Measurements from ENCODE around the gene PROB1.

The PROB1 gene

DNA sequence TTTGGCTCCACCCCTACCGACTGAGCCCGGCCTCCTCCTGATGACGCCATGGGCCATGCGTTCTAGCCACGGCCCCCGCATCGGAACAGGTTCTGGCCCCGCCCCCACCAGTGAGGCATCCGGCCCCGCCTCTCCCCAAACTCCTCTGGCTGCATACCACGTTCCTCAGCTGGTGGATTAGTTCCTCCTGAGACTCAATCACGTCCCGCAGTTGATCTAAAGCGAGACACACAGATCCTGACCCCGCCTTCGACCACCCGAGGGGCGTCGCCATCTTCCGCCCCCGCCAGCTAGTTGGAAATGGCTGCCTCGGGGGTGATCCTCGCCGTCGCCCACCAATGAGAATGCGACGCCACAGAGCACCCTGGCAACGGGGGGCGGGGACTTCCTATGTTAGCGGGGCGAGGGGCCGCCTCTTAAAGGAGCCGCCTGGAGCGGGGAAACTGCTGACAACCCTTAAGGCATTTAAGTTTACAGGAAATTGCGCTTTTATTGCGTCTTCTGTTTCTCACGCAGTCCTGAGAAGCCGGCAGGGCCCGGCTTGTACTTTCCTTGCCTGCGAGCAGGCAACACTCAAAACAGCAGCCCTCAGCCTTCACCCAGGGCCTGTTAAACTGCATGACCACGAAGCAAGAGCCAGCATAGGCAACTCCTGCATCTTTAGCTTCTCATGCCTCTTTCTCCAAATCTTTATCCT, 9.0 kb upstream of the PROB1 start, which contains the start of gene SPATA24:
Gene SPATA24 (minus strand): TSS at position 303 of the 697 bp plus-strand sequence. CDS start 29 bp downstream, at position 274.
- H2AFZ ChIP-seq (ENCODE audit: insufficient read depth, low read length, poor library complexity): peak within 1 kb of the TSS; percentile 42
- H3K9me3 ChIP-seq (ENCODE audit: insufficient read depth, low read depth, low read length): no peaks in the 10 kb centered on the region
- H3K27ac ChIP-seq (ENCODE audit: low read depth, low read length): peak within 1 kb of the TSS; percentile 87
- H3K79me1 ChIP-seq (ENCODE audit: low read length): peaks cover 9% of the 10 kb centered on the region
- no peaks in the 10 kb centered on the region for H3K36me3 ChIP-seq (ENCODE audit: control insufficient read depth in 1 of 2, insufficient read depth in 2 of 2, low read length in 2 of 2)
- peak within 1 kb of the TSS; percentile 54 for H2BK5ac ChIP-seq (ENCODE audit: low read depth, low read length, poor library complexity)
- H3K4ac ChIP-seq (ENCODE audit: low read depth, low read length): no peak within 1 kb of the TSS
- peak within 1 kb of the TSS; percentile 18 for H2BK120ac ChIP-seq (ENCODE audit: insufficient read depth, low read length, poor library complexity)
- H4K8ac ChIP-seq (ENCODE audit: low read depth, low read length): peak within 1 kb of the TSS; percentile 82
- peak within 1 kb of the TSS; percentile 36 for H4K12ac ChIP-seq (ENCODE audit: low read depth, low read length)
- H3K4me1 ChIP-seq (ENCODE audit: control insufficient read depth in 1 of 2, insufficient read depth in 2 of 2, low read length in 2 of 2): peaks cover 3 to 7% of the 10 kb centered on the region in 2 experiments
- H3K27me3 ChIP-seq (ENCODE audit: insufficient read depth, low read length): no peaks in the 10 kb centered on the region
- DNase-seq: peak; percentile 98
- H4K91ac ChIP-seq (ENCODE audit: low read depth, low read length): peak within 1 kb of the TSS; percentile 75
- H3K14ac ChIP-seq (ENCODE audit: low read length): peak within 1 kb of the TSS; percentile 12
- H2AK5ac ChIP-seq (ENCODE audit: low read length): no peak within 1 kb of the TSS
- H3K9ac ChIP-seq (ENCODE audit: low read length): peak within 1 kb of the TSS; percentile 18
- no peak within 1 kb of the TSS for H3K23ac ChIP-seq (ENCODE audit: low read length)
- H3K79me2 ChIP-seq (ENCODE audit: control insufficient read depth, insufficient read depth, low read length, poor library complexity): no peaks in the 10 kb centered on the region
- peak within 1 kb of the TSS; percentile 83 for H3K4me3 ChIP-seq (ENCODE audit: low read depth, low read length)
- peak within 1 kb of the TSS; percentile 19 for H2BK12ac ChIP-seq (ENCODE audit: low read length)
- H3K18ac ChIP-seq (ENCODE audit: low read length): peak within 1 kb of the TSS; percentile 13
- peak within 1 kb of the TSS; percentile 70 for H3K4me2 ChIP-seq (ENCODE audit: low read length)
- no CpG with 5 or more reads among the region's 41 CpGs for WGBS (ENCODE audit: extremely low coverage, insufficient coverage, insufficient read length)

DNA sequence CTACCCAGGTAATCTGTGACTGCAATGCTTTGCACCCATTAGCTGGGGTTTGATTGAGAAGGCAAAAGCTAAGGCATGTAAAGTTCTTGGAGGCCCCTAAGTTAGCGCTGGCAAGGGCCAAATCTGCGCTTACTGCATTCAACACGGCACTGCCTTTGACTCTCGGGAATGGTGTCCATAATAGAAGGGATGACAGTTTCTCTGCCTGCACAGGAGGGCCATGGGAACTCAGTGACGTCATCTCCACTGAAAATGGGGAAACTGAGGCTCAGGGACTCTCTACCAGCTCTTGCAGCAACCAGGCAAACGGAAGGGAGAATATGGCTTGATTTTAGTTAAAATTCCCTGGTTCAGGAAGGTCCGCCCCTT, 8.5 kb upstream of the PROB1 start:
- Histone ChIP-seq H3K36me3 (ENCODE audit: control insufficient read depth in 1 of 2, insufficient read depth in 2 of 2, low read length in 2 of 2) (no peaks in the 10 kb centered on the region), H3K4me1 (ENCODE audit: control insufficient read depth in 1 of 2, insufficient read depth in 2 of 2, low read length in 2 of 2) (peaks cover 3 to 7% of the 10 kb centered on the region in 2 experiments), H3K4me2 (ENCODE audit: low read length) (peak overlapping the region; percentile 70), H2BK12ac (ENCODE audit: low read length) (no peak overlapping the region), H2AFZ (ENCODE audit: insufficient read depth, low read length, poor library complexity) (peak overlapping the region; percentile 42), H2BK5ac (ENCODE audit: low read depth, low read length, poor library complexity) (no peak overlapping the region), H3K9ac (ENCODE audit: low read length) (peak overlapping the region; percentile 6), H3K27ac (ENCODE audit: low read depth, low read length) (peak overlapping the region; percentile 7), H3K14ac (ENCODE audit: low read length) (no peak overlapping the region), H4K8ac (ENCODE audit: low read depth, low read length) (peak overlapping the region; percentile 82), H3K27me3 (ENCODE audit: insufficient read depth, low read length) (no peaks in the 10 kb centered on the region), H3K79me1 (ENCODE audit: low read length) (peaks cover 9% of the 10 kb centered on the region), H4K12ac (ENCODE audit: low read depth, low read length) (no peak overlapping the region), H4K91ac (ENCODE audit: low read depth, low read length) (no peak overlapping the region), H3K18ac (ENCODE audit: low read length) (no peak overlapping the region), H3K9me3 (ENCODE audit: insufficient read depth, low read depth, low read length) (no peaks in the 10 kb centered on the region), H3K79me2 (ENCODE audit: control insufficient read depth, insufficient read depth, low read length, poor library complexity) (no peaks in the 10 kb centered on the region), H2AK5ac (ENCODE audit: low read length) (no peak overlapping the region), H3K4me3 (ENCODE audit: low read depth, low read length) (peak overlapping the region; percentile 83), H3K23ac (ENCODE audit: low read length) (no peak overlapping the region), H3K4ac (ENCODE audit: low read depth, low read length) (no peak overlapping the region), H2BK120ac (ENCODE audit: insufficient read depth, low read length, poor library complexity) (no peak overlapping the region)
- no peak for DNase-seq
- no CpG with 5 or more reads among the region's 7 CpGs for WGBS (ENCODE audit: extremely low coverage, insufficient coverage, insufficient read length)

DNA sequence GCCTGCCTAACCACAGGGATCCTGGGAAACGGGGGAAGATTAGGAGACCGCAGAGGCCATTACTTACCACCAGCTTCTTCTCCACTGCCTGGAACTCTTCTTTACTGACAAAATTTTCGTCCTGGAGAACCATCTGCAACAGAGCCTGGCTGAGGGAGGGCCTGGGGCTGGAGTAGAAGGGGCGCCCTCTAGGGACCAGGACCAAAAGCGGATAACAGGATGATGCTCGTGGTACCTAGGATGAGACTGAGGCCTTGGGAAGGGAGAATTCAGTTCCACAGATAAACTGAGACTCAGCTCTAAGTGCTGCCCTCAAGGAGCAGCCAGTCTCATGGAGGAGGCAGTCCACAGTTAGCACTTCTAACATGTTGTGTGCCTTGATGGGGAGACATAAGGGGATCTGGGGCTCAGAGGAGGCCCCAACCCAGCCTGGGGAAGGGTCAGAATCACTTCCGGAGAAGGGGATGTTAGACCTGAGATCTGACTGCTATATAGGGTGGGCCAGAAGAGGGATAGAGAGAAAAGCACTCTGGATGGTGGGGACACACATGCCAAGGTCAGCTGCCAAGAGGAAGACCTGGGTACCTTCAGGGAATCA, 7.8 kb upstream of the PROB1 start:
- no CpG with 5 or more reads among the region's 7 CpGs for WGBS (ENCODE audit: extremely low coverage, insufficient coverage, insufficient read length)
- DNase-seq: peak; percentile 15 to 53
- H2BK12ac ChIP-seq (ENCODE audit: low read length): no peak overlapping the region
- no peak overlapping the region for H3K4ac ChIP-seq (ENCODE audit: low read depth, low read length)
- peaks cover 9% of the 10 kb centered on the region for H3K79me1 ChIP-seq (ENCODE audit: low read length)
- no peaks in the 10 kb centered on the region for H3K79me2 ChIP-seq (ENCODE audit: control insufficient read depth, insufficient read depth, low read length, poor library complexity)
- no peak overlapping the region for H4K91ac ChIP-seq (ENCODE audit: low read depth, low read length)
- no peaks in the 10 kb centered on the region for H3K27me3 ChIP-seq (ENCODE audit: insufficient read depth, low read length)
- H3K18ac ChIP-seq (ENCODE audit: low read length): no peak overlapping the region
- H2AK5ac ChIP-seq (ENCODE audit: low read length): no peak overlapping the region
- H4K12ac ChIP-seq (ENCODE audit: low read depth, low read length): no peak overlapping the region
- H2BK5ac ChIP-seq (ENCODE audit: low read depth, low read length, poor library complexity): no peak overlapping the region
- H3K9ac ChIP-seq (ENCODE audit: low read length): no peak overlapping the region
- no peak overlapping the region for H2AFZ ChIP-seq (ENCODE audit: insufficient read depth, low read length, poor library complexity)
- no peaks in the 10 kb centered on the region for H3K9me3 ChIP-seq (ENCODE audit: insufficient read depth, low read depth, low read length)
- no peak overlapping the region for H3K4me3 ChIP-seq (ENCODE audit: low read depth, low read length)
- no peak overlapping the region for H2BK120ac ChIP-seq (ENCODE audit: insufficient read depth, low read length, poor library complexity)
- no peak overlapping the region for H3K4me2 ChIP-seq (ENCODE audit: low read length)
- H3K27ac ChIP-seq (ENCODE audit: low read depth, low read length): no peak overlapping the region
- no peak overlapping the region for H4K8ac ChIP-seq (ENCODE audit: low read depth, low read length)
- no peaks in the 10 kb centered on the region for H3K36me3 ChIP-seq (ENCODE audit: control insufficient read depth in 1 of 2, insufficient read depth in 2 of 2, low read length in 2 of 2)
- no peak overlapping the region for H3K14ac ChIP-seq (ENCODE audit: low read length)
- H3K23ac ChIP-seq (ENCODE audit: low read length): no peak overlapping the region
- H3K4me1 ChIP-seq (ENCODE audit: control insufficient read depth in 1 of 2, insufficient read depth in 2 of 2, low read length in 2 of 2): peaks cover 3 to 7% of the 10 kb centered on the region in 2 experiments

DNA sequence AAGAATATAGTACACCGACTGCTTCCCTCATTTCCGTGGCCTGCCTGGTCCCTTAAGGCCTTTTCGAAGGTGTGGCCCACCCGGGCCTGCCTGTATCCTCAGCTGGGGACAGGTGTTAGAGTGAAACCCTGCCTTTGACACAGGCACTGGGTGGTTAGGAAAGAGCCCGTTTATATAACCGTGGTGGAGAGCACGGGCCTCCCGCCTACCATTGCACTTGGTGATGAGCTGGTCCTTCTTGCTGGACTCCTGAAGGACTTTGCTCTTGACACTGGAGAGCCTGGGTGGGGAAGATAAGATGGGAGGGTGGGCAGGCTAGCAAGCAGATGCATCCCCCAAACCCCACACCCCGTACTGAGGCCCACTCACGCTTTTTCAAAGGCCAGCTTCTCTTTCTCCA, 6.6 kb upstream of the PROB1 start:
- no peak for DNase-seq
- no peak overlapping the region for H4K8ac ChIP-seq (ENCODE audit: low read depth, low read length)
- no peak overlapping the region for H3K27ac ChIP-seq (ENCODE audit: low read depth, low read length)
- H3K9ac ChIP-seq (ENCODE audit: low read length): no peak overlapping the region
- H4K12ac ChIP-seq (ENCODE audit: low read depth, low read length): no peak overlapping the region
- no peaks in the 10 kb centered on the region for H3K79me2 ChIP-seq (ENCODE audit: control insufficient read depth, insufficient read depth, low read length, poor library complexity)
- H2AK5ac ChIP-seq (ENCODE audit: low read length): no peak overlapping the region
- no peak overlapping the region for H2AFZ ChIP-seq (ENCODE audit: insufficient read depth, low read length, poor library complexity)
- H3K4me1 ChIP-seq (ENCODE audit: control insufficient read depth in 1 of 2, insufficient read depth in 2 of 2, low read length in 2 of 2): peaks cover 3 to 7% of the 10 kb centered on the region in 2 experiments
- H2BK5ac ChIP-seq (ENCODE audit: low read depth, low read length, poor library complexity): no peak overlapping the region
- H3K18ac ChIP-seq (ENCODE audit: low read length): no peak overlapping the region
- no peaks in the 10 kb centered on the region for H3K9me3 ChIP-seq (ENCODE audit: insufficient read depth, low read depth, low read length)
- H3K79me1 ChIP-seq (ENCODE audit: low read length): peaks cover 9% of the 10 kb centered on the region
- no peaks in the 10 kb centered on the region for H3K27me3 ChIP-seq (ENCODE audit: insufficient read depth, low read length)
- no peak overlapping the region for H3K23ac ChIP-seq (ENCODE audit: low read length)
- H3K36me3 ChIP-seq (ENCODE audit: control insufficient read depth in 1 of 2, insufficient read depth in 2 of 2, low read length in 2 of 2): no peaks in the 10 kb centered on the region
- H3K4me3 ChIP-seq (ENCODE audit: low read depth, low read length): no peak overlapping the region
- no CpG with 5 or more reads among the region's 10 CpGs for WGBS (ENCODE audit: extremely low coverage, insufficient coverage, insufficient read length)
- no peak overlapping the region for H3K14ac ChIP-seq (ENCODE audit: low read length)
- H3K4me2 ChIP-seq (ENCODE audit: low read length): no peak overlapping the region
- no peak overlapping the region for H4K91ac ChIP-seq (ENCODE audit: low read depth, low read length)
- H3K4ac ChIP-seq (ENCODE audit: low read depth, low read length): no peak overlapping the region
- no peak overlapping the region for H2BK12ac ChIP-seq (ENCODE audit: low read length)
- no peak overlapping the region for H2BK120ac ChIP-seq (ENCODE audit: insufficient read depth, low read length, poor library complexity)

Data from trophoblast cell (in vitro differentiated cells and primary cell).